GM12801 (cell line): ENCODE results near the gene COMT.

Experiments
- TF ChIP-seq, protein P1 (sequence below): IDR thresholded peaks from one replicate; pipeline ENCODE4 v1.5.1; 2011; ENCODE audit warnings: control low read depth; ENCODE audit not compliant: insufficient read length; ENCODE audit errors: extremely low read depth

COMT gene

DNA sequence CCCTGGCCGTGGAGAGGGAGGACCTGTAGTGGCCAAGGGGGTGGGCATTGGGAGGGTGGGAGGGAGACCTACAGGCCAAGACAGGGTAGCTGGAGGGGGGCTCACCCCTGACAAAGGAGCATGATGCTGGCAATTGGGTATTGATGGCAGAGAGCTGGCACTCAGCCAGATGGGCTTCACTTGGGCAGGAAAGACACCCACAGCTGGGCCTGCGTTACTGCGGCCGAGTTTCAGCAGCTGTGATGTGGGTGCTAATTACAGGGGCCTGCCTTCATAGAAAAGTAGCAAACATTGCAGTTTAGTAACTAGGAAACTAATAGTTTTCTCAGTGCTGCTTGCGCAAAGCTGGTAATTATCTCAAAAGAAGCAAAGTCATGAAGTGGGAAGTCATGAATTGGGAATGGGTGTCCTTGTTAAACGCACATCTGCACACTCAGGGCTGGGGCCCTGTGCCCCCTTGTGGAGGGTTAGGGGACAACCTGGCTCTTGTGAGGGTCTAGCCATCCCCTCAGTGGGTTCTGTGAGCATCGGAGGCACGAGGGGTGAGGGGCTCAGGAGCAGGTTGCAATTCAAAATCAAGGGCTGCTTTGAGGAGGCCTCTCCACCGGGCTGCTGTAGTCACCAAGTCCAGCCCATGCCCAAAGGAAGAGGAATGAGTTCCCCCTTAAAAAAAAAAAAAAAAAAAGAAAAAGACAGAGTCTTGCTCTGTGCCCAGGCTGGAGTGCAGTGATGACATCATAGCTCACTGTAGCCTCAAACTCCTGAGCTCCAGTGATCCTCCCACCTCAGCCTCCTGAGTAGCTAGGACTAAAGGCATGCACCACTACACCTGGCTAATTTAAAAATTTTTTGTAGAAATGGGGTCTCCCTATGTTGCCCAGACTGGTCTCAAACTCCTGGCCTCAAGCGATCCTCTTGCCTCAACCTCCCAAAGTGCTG, 24.5 kb downstream of the COMT start:
- TF ChIP-seq, protein P1, sequence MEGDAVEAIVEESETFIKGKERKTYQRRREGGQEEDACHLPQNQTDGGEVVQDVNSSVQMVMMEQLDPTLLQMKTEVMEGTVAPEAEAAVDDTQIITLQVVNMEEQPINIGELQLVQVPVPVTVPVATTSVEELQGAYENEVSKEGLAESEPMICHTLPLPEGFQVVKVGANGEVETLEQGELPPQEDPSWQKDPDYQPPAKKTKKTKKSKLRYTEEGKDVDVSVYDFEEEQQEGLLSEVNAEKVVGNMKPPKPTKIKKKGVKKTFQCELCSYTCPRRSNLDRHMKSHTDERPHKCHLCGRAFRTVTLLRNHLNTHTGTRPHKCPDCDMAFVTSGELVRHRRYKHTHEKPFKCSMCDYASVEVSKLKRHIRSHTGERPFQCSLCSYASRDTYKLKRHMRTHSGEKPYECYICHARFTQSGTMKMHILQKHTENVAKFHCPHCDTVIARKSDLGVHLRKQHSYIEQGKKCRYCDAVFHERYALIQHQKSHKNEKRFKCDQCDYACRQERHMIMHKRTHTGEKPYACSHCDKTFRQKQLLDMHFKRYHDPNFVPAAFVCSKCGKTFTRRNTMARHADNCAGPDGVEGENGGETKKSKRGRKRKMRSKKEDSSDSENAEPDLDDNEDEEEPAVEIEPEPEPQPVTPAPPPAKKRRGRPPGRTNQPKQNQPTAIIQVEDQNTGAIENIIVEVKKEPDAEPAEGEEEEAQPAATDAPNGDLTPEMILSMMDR = no peak

DNA sequence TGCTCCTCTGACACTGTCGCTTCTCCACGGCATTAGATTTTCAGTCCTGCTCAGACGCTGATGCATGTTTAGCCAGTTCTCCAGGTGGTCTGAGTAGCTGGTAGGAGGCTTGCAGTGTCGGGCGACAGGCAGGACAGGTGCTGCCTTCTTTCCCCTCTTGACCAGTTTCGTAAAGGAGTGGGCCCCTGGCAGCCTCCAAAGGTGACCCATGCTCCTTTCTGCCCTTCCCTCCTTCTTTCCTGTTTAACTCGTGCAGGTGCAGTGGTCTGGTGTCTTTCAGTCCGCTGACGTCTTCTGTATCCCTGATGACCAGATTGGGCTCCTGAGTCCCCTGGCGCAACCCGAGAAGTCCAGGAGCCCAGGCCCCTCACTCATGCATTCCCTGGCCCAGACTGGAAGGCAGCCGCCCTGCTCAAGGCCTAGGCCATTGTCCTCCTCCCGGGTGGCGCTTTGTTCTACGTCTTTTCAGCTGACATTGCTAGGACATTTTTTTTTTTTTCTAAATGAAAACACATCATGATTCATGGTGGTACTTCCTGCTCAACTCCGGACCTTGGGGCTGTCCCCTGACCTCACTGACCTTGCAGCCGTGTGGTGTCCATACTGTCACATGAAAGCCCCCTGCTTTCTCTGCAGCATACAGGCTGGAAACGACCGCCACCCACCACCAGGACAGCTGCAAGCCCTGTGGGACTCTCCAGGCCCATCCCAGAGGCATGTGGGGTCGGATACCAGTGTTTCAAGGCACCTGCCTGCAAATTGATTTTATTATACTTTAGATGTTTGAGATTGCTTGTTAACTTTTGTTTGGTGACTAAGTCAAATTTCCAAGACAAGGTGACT, 25.6 kb downstream of the COMT start:
- TF ChIP-seq, protein P1 = no peak

DNA sequence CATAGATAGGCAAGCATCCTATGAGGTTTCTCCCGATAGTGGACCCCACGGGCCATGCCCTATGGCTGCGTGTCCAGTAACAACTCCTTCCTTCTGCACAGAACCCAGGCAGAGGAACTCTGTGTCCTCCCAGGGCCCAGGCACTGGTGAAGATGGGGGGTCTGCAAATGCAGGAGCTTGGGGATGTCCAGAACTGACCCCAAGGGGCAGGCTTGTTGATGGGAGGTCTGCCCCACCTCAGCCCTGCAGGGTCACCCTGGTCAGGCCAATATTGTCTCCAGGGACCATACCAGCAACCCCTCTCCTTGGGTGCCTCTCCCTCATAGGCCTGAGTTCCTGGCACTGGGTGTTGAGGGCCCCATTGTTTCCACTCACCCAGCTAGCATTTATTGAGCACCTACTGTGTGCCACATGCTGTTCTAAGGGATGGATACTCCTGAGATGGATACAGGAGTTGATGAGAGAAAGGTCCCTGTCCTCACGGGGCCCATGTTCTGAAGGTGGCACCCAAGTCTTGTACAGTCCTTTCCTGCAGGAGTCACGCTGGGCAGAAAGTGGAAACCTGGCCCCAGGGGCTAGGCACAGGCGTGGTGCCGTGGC, 26.4 kb downstream of the COMT start:
- TF ChIP-seq, protein P1 = no peak

DNA sequence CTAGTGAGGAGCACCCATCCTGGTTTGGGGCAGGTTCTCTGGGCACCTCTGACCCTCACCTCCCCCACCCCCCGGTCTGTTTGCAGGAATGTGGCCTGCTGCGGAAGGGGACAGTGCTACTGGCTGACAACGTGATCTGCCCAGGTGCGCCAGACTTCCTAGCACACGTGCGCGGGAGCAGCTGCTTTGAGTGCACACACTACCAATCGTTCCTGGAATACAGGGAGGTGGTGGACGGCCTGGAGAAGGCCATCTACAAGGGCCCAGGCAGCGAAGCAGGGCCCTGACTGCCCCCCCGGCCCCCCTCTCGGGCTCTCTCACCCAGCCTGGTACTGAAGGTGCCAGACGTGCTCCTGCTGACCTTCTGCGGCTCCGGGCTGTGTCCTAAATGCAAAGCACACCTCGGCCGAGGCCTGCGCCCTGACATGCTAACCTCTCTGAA, 26.9 kb downstream of the COMT start:
- TF ChIP-seq, protein P1 = no peak

DNA sequence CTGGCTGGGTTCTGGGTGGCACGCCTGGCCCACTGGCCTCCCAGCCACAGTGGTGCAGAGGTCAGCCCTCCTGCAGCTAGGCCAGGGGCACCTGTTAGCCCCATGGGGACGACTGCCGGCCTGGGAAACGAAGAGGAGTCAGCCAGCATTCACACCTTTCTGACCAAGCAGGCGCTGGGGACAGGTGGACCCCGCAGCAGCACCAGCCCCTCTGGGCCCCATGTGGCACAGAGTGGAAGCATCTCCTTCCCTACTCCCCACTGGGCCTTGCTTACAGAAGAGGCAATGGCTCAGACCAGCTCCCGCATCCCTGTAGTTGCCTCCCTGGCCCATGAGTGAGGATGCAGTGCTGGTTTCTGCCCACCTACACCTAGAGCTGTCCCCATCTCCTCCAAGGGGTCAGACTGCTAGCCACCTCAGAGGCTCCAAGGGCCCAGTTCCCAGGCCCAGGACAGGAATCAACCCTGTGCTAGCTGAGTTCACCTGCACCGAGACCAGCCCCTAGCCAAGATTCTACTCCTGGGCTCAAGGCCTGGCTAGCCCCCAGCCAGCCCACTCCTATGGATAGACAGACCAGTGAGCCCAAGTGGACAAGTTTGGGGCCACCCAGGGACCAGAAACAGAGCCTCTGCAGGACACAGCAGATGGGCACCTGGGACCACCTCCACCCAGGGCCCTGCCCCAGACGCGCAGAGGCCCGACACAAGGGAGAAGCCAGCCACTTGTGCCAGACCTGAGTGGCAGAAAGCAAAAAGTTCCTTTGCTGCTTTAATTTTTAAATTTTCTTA, 27.8 kb downstream of the COMT start:
- TF ChIP-seq, protein P1 = no peak

DNA sequence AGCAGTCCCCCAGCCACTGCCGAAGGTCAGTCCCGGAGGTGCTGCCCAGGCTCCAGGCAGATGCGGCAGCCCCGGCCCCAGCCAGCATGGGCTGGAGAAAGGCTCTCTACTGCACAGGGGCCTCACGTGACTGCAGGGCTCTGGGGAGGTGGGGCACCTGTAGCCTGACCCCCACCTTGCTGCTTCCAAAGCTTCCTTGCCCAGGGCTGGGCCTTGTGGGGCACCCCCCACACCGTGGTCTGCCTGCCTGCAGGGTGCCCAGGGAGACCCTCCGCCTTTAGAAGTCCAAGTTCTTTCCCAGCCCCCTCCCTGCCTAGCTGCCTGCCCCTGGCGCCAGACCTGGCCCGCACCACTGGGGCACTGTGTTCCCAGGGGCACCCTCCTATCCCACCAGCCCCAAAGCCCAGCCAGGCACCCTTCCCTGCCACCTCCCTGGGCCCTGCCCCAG, 28.5 kb downstream of the COMT start:
- TF ChIP-seq, protein P1 = no peak
